HG03460 (cell line): ENCODE measurements around the gene SLC1A4.
A peak's percentile ranks its signal among the peaks of the same experiment; 100 is the strongest.
"Not testable (repeated sequence)": the region's sequence is repeated elsewhere in the genome, so short reads cannot be mapped to it uniquely, and the experiment has no call there.

Source experiments
- ATAC-seq: cut with Tn5 transposase; IDR thresholded peaks from one replicate; pipeline ENCODE4 v1.9.1; 2021; ENCODE audit not compliant: unreplicated experiment

The SLC1A4 gene

DNA sequence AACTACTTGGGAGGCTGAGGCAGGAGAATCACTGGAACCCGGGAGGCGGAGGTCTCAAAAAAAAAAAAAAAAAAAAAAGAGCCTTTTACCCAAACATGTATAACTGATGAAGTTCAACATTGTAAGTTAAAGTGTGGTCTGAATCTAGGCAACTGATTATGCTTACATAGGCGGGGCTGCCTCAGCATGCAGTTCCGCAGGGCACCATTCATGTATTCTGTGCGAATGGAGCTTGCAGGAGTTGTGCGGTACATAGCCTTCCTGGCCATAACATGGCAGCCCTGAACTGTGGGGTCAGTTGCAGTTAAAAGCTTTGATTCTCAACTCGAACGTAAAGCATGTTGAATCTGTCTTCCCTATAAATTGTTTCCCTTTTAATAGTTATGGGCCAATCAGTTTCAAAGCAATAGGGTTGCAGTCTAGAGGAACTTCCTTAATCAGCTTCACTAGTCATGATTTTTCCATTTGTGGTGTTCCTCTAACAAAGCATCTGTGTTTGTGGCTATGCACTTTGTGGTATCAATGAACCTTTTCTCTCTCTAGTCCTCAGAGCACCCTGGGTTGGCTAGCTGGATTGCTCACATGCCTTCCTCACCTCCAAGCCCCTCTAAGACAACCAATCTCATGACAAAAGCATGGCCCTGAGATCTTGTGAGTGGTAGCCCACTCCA is 36.4 kb downstream of the SLC1A4 start:
- no peak for ATAC-seq

DNA sequence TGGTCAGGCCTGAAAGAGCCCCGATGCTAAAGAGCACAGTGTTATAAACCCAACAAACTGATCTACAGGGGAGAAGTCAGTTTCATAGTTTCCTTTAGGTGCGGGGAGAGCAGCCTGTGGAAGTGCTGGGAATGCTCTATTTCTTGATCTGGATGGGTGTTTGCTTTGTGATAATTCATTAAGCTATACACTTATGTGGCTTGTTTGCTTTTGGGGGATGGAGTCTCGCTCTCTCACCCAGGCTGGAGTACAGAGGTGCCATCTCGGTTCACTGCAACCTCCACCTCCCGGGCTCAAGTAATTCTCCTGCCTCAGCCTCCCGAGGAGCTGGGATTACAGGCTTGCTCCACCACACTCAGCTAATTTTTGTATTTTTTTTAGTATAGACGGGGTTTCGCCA is 37.0 kb downstream of the SLC1A4 start:
- no peak for ATAC-seq

DNA sequence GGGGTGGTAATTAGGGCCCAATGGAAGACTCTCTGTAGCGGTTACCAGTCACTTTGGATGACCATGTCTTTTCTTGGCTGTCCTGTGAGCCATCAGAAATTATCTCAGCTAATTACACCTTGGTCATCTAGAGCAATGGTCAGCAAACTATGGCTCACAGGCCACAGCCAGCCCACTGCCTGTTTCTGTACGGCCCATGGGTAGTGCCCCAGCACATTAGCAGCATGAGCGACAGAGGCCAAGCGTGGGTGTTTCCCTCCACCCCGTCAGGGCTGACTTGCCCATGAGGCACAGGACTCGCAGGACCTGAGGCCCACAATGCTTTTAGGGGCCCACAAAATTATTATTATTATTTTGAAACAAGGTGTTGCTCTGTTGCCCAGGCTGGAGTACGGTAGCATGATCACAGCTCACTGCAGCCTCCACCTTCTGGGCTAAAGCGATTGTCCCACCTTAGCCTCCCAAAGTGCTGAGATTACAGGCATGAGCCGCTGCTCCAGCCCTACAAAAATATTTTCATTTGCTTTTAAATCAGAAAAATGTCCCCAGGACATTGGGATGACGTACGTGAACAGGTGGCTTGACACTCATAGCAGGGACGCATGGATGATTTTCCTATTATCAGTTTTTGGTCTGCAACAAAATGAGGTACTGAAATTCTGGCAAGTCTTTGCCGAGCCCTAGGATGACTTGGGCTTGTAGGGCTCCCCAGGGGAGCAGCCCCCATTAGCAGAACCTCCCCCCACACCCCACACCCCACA is 37.7 kb downstream of the SLC1A4 start:
- no peak for ATAC-seq

DNA sequence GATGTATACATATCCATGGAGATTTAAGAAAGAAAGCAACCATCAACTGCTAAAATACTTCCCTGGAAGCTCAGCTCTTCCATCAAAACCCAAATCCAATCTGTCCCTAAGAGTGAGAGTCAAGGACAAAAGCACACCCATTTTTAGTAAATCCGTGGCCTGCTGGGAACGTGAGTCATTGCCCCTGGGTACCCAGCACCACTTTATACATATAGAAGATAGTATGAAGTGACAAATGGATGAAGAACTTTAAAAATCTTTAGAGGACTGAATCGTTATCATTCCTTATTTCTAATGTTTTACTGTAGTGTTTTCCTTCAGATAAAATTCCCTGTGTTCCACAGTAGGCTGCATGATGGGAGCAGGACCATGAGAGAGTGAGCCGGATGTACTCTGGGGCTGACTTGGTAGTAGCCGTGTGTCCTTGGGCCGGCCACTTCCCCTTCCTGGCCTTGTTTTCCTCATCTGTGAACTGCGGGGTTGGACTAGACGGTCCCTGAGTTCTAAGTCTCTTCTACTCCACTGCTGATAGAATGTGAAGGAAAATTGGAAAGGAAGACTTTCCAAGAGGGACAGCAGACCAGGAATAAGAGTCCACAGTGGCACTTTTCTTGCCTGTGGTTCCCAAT is 38.5 kb downstream of the SLC1A4 start:
- ATAC-seq = no peak

DNA sequence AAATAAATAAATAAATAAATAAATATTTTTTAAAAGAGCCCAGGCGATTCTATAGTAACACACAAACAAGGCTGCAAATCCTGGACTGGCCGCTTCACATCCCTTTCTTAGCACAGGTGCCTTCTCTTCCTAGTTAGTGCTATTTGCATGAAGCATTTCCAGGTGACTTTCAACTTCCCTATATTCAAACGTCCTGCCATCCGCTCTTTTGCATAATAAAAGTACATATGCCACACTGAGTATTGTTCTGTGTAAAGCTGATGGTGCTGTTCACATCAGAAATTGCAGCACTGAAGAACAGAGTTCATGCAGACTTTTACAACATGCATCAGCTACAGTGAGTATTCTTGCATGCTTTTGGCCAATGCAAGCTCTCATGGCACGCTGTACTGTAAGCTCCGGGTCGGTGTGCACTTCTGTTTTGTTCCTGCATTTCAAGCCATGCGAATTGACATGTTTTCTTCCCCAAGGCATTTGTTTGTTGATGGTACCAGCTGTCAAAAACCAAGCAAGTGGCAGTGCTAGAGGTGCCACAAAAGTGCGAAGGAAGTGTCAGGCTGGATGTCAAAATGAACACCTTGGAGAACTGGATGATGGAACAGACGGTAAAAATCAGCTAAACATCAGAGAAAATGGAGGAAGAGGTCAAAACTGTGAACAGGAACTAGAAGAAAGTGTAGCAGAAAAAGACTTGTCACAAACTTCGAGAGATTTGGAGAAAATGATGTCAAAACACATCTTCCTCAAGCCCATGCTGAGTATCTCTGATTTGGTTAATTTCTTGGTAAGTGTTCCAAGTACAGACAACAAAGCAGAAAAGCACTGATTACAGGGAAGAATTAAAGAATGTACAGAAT is 41.5 kb downstream of the SLC1A4 start:
- no peak for ATAC-seq

DNA sequence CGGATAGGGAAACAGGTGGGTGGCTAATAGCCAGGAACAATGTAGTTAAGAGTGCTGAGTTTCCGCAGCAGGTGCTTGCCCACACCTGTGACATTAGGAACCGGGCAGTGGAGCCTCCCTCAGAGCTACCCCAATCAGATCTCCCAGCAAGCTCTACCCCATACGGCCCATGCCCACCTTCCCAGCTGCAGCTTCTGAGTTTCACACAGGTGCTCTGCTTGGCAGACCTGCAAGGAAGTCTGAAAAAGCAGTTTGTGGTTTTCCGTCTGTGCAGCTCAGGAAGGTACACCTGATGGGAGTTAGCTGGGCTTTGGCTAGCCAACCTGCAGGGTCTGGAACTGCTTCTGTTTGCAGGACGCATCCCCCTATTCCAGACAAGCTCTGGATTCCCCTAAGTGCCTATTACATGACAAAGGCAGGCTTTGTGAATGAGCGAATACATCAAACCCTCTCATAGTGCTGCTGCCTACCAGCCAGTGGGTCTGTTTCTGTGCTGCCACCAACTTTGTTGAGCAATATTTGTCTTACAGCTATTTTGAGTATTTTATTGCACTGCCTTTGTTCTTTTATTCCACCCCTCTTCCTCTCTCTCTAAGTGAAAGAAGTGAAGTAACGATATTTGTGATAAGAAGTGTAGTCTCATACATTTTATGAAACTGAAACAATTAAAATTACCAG is 42.3 kb downstream of the SLC1A4 start:
- no peak for ATAC-seq

DNA sequence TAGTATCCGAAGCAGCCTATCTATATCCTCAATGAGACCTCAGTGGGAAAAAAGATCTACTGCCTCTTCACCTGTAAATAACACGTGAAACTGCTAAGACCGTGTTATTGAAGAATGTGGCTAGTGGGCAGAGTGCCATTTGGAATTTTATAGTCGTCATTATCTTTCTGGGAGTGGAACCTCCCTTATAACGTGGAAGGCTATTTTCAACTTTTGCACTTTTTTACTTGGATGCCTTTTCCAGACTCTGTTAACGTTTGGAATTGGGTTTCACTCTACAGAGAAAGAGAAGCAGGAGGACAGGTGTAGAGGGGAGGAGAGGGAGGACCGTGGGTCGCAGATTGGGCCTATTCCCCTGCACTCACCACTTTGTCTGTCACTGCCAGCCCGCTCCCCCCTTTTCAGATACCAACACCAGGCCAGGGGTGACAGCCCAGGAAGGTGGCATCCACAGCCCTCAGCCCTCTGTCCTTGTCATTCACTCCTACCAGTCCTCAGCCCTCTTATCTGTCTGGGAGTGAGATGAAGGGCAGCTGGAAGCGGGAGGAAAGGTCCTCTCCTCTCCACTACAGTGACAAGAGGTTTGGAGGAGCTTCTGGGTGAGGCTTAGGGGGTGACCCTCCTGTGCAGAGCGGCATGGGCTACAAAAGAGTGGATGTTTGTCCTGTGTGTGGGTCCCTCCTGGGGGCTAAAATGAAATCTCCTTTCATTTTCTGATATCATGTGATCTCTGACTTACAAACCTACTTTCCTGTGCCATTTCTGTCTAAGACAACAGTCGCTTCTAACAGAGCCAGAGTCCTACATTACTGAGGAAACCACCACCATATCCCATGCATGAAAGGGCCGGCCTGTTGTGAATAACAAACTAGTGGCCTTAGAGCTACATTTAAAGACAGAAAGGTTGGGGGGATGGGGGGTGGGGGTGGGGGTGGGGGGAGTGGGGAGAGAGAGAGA is 43.1 kb downstream of the SLC1A4 start:
- ATAC-seq = no peak

DNA sequence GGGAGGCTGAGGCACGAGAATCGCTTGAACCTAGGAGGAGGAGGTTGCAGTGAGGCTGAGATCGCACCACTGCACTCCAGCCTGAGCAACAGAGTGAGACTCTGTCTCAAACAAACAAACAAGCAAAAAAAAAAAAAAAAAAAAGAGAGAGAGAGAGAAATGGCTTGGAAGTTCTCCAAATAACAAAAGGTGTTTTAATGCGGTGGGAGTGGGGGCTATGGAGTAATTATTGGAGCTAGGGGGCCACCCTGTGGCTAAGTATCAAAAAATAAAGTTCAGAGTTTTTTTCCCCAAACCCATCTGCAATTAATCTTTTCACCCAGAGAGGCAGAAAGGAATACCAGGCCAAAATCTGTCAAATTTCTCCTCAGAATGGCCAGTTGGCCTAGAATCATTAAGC is 44.0 kb downstream of the SLC1A4 start:
- ATAC-seq = no peak

DNA sequence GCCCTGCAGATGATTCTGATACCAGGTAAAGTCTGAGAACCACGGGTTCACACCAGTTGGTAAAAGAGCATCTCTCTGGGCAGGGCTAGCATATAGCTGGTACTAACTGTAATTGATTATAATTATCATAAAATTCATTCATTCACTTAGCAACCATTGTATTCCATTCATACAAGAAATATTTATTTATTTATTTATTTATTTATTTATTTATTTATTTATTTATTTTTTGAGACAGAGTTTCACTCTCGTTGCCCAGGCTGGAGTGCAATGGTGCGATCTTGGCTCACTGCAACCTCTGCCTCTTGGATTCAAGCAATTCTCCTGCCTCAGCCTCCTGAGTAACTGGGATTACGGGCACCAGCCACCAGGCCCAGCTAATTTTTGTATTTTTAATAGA is 44.5 kb downstream of the SLC1A4 start:
- not testable (repeated sequence) for ATAC-seq

DNA sequence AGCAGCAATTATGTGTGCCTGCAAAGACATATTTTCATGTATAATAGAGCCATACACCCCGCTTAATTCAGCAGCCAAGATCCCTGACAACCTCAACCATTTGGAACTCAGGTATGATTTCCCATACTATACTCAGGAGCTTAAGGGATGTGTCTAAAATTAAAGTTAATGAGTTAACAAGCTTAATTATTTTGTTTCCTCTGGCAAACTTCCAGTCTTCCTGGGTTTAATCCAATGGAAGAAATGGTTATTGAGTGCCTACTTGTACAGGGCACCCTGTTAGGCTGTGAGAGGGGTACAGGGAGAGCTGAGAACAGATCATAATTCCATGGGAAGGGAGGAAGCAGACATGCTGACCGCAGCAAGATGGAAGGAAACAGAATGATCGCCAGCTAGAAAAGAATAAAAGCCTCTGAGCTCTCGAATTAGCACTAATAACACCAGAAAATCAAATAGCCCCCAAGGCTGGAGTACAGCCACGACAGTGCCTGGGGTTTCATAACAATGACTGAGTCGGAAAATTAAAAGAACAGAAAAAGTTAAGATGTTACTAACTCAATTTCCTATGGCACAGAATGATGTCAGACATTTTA is 46.2 kb downstream of the SLC1A4 start:
- no peak for ATAC-seq

DNA sequence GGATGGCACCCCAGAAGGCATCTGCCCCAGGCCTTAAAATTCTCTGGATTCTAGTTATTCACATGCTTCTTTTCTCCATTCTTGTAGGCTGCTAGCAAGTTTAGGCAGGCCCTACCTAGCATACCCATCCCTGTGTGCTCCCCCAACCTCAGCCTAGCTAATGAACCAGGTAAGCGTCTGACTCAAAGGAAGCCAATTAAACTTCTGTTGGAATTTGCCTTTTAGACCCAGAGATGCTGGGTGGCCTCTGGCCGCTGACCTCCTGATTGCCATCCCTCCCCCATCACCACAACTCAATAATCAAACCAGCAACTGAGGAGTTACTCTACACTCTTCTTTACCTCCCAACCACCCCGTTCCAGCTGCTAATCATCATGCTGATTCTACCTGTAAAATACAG is 48.0 kb downstream of the SLC1A4 start:
- no peak for ATAC-seq

DNA sequence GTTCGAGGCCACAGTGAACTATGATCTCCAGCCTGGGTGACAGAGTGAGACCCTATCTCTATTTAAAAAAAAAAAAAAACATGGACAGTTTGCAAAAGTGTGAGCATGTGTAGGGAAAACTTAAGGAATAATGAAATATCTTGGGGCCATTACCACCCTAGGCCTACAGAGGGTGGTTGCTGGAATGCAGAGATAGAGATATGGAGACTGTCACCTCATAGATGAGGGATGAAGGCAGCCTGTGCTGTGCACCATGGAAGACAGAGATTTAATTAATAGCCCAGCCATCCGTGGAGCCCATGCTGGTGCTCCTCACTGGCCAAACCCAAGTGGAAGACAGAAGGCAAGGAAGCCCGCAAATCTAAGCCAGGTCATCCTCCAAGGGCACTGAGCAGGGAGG is 50.4 kb downstream of the SLC1A4 start:
- ATAC-seq = no peak

DNA sequence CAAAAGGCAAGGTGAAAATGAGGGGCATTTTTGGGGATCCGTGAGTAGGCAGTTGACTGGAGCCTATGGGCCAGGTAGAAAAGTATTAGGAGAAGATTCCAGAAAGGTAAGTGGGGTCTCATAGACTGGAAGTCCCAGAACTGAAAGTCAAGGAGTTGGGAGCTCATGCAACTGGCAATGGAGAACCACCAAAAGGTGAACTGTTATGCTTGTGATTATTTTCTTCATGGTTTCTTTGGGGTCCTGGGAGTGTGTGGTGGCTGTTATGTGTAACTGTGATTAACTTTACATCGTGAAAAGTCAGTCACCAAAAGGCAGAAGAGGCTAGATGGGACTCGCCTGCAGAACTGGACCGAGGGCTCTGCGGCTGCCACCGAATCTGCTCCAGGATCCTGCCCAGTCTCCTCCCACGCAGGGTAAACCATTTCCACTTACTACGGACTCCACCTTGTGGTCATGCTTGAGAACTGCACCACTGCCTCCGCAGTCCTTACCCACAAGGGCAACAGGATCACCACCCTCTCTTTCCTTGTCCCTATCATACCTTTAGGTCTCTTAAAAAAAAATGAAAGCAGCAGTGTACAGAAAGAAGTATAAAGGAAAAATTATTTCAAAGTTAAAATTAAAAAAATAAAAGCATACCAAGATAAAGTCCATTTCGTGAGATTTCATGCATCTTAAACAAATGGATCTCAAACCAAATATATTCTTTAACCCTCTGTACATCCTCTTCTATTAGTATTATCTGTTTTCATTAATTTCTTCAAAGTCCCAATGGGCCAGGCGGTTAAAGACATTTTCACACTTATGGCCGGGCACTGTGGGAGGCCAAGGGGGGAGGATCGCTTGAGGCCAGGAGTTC is 51.4 kb downstream of the SLC1A4 start:
- ATAC-seq = peak; percentile 83

DNA sequence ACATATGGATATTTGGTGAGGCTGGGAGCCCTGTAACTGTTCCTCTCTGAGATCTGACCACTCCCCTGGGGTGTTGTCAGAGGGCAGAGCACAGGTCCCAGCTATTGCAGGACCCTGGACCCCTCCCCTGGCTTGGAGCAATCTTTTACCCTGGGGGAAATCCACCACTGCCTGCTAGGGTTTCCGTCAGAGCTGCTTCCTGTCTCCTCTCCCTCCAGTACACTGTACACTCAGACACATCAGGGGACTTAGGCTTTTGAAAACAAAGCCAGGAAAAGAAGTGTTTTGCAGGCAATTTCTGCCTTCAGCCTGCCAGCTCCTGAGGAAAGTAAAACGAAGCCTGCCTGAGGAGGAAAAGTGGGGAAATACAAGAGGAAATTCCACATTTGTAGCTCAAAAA is 53.8 kb downstream of the SLC1A4 start:
- no peak for ATAC-seq

DNA sequence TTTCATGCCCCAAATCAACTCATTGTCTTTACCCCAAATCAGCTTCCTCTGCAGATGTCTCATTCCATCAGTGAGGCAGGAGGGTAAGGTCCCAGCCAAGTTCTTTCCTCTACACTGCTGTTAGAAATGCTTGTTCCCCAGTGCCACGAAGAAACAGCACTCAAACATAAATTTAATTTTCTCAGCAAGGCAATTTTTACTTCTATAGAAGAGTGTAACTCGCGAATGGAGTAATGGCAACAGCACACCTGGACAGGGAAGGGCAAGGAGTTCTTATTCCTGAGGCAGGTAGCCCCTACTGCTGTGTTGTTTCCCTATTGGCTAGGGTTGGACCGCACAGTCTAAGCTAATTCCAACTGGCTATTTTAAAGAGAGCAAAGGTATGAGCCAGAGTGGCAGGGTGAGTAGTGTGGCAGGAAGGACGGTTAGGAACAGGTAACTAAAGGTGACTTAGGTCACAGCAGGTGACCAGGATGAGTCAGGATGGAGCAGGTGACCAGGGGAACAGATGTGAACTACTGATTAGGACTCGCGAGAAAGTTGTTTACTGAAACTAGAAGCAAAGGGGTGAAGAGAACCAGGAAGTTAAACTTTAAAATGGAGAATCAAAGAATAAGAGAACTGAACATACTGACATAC is 55.0 kb downstream of the SLC1A4 start:
- no peak for ATAC-seq

DNA sequence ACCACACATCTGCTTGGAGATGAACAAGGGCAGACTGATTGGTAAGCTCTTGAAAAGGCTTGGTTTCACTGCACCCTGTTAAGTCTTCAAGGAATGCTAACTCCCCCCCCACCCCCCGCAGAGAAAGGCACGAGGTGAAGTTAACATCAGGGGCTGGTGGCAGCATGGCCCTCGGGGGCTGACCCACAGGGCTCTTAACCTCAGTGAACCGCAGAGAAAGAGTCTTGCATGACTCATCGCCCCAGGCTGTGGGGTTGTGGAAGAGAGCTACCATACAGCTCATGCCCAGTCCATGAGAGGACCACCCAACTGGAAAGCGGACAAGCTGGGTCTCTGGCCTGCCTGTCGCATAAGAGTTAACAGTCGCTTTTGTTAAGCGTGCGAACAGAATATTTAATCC is 56.5 kb downstream of the SLC1A4 start:
- no peak for ATAC-seq

DNA sequence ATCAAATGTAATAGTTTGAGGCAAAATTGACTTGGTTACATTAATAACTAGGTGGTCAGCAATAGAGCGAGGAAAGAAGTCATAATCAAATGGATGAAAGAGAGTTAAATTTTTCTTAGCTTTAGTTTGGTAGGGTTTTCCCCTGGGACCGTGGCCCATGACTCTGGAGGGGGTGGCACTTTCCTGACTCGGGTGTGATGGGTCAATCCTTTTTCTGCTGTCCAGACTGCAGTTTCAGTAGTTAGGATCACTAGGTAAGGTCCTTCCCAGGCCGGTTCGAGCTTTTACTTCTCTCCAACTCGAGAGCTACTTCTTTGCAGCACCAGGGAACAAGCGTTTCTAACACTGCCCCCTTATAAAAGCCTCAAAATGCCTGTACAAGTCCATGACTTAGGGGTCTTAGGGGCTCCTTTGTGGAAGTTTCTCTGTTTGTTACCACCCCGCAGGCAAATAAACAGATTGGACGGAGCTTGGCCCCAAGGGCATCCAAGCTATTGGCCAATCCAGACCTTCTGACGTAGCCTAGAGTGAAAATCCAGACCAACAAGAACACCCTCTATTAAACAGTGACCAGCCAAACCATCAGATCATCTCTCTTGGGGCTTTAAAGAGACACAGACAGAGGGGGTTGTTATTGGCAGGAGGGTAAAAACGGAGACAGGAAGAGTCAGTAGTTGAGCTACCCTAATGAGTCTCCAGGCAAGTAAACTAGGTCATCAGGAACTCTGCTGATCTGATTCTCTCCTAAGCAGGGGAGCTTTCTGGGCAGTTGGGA is 57.6 kb downstream of the SLC1A4 start:
- no peak for ATAC-seq
